Right renal cortex interstitium (tissue), 3 donors: ENCODE results near the gene BCAS3. TPM values are rescaled to one million over a fixed set of nuclear protein-coding genes. Genes with fewer than 3 reads are reported as not detected.

ENCODE experiments used
- DNase-seq, 3 donors: peaks; one replicate each; pipeline ENCODE4 v3.0.0-alpha.2; 2013; ENCODE audit warnings: low read depth in 3 of 3, low spot score in 2 of 3
- polyA plus RNA-seq, 3 donors: library from polyadenylated mRNA; unstranded; fragments of 120-200 nt; gene quantifications; one replicate each; pipeline ENCODE4 v1.2.1, GENCODE V29; 2013; ENCODE audit not compliant: insufficient read length in 3 of 3

The BCAS3 gene
- polyA plus RNA-seq, 3 donors = 27.6 to 28.5 (median 27.8) TPM

DNA sequence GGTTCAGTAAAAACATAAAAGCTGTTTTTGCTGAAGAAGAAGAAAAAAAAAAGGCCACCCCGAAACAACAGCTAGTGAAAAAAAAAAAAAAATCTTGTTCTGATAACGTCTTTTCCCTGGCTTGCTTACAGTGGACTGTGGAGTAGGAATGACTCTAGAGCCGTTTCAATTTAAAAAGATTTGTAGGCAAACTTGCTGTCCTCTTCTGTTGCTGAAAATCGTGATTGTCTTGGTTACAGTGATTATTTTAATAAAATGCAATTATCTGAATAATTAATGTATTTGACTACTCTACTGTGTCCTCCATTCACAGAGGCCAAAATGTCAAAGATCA is 531.4 kb downstream of the BCAS3 start:
- no peak for DNase-seq

DNA sequence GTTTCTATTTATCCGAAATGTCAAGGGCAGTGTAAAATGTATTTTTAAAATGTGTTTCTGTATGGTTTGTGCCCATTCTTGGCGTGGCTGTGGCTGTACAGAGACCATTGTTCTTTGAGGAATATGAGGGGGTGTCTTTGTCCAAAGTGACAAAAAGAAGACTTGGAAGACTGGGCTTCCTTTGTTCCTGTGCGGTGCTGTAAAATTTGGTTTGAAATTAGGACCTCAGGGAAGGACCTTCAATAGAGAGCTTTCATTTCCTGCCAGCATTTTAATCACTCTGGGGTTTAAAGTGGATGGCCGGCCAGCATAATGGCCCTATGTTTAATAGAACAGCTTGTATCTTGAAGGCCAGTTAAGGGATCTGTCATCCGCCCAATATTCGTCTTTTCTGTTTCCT is 531.9 kb downstream of the BCAS3 start:
- DNase-seq = no peak

DNA sequence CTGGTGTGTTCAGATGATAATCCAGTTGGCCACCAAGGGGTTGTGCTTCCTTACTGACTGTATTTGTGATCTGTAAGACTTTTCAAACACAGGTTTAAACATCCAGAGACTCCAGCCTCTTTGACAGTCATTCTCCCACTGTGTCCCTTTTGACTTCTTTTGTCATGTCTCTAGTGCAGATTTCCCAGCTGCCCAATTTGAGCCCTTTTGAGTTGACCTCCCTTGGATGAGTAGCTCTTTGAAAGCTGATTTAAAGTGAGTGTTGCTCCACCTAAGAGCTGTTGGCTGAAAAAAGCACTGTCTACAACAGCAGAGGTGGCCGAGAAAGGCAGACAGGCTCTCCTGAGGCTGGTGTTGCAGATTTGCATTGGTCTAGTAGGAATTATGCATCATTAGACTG is 533.6 kb downstream of the BCAS3 start:
- no peak for DNase-seq

DNA sequence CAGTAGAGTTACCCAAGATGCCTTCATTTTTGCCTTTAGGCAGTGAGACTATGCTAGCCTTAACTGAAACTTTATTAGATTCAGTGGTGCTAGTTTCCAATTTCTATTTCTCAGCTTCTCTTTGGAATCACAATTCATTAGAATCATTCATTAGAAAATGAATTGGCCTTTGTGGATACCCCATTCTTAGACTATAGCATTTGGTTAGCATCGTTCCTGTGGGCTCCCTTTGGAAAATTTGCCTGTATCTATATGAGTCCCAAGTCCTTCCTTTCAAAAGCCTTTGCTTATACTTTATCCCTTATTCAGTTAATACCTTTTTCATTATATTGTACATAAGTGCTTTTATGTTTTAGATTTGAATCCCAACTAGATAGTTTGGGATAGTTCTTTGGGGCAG is 535.0 kb downstream of the BCAS3 start:
- DNase-seq = no peak

DNA sequence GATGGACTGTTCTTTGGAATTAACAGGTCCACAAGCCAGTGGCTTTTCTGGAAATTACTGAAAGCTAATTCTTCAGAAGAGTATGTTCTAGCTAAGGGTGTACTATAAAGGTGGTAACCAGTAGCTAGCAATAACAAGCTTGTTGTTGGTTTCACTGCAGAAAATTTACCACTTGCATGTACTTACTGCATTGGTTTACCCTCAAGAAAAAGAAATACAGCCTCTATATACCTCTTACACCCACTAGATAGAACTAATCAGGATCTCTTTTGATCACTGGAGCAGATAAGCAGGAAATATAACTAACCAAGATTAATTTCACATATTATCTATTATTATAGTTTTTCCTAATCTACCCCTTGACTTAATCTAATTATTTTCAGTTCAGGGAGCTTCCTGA is 537.1 kb downstream of the BCAS3 start:
- no peak for DNase-seq

DNA sequence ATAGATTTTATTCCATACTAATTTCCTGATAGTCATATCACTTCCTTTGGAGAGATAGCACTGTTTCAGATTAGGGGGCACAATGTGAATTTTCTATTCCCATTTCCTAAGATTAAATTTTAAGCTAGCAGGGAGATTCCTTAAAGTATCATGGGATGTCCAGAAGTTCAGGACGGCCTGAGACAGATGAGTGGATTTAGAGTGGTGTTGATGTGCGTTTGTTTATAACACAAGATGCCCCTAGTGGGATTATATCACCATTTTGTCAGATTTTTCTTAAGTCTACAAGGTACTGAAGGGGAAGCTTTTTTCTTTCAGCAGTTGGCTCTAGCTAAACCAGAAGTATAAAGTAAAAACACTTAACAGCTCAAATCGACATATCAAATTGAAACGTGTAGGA is 538.4 kb downstream of the BCAS3 start:
- no peak for DNase-seq

DNA sequence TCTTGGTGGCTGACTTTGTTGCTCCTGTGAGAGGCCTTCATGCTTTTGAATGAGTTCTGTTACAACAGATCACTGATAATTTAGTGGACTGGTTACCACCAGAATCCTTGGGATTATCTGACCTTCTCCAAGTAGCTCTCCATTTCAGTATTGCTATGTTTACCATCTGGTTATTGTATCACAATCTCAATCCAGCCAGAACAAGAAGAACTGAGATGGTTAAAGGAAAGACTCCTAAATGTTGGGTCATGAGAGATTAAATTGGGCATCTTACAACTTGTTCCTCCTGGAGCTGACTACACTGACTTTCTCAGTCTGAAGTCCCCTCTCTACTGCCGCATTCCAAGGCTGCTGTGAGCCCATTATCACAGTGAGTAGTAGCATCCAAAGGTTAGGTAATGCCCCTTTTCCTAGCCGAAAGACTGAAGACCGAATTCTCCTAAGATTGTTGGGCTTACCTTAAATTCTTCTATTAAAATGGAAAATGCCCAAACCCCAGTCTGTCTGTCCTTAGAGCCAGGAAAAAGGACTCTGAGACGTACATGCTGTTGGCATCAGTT is 540.3 kb downstream of the BCAS3 start:
- no peak for DNase-seq

DNA sequence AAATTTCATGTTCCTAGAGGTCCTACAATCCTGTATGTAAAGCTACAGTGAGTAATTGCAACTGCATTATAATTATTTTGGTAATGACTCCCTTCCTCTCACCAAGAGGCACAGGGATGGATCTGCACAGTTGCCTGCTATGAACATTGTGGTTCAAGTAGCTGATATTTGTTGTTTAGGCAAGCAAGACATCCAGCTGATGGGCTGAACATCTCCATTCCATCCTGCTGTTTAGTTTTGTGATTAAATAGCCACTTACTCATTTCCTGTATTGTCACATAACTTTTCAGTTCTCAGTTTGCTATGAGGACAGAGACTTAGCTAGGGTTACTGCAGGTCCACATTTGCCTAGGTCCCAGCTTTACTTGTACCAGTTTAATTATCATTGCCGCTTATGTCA is 540.8 kb downstream of the BCAS3 start:
- DNase-seq = no peak

DNA sequence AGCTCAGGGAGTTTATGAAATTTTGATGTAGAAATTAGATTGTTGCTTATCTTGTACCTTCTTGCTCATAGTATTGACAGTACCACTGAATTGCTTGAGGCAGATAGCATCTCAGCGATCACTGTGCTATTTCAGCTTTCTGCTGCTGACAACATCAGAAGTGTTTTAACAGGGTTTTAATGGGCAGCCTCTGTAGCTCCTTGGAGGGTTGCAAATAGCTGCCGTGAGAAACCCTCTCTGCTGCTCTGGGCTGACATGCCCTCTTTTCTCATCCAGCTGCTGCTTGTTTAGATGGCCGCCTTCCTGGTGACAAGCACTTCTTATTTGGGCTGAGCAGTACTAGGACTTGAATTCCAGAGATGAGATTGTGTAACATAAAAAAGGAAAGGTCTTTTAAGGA is 541.8 kb downstream of the BCAS3 start:
- DNase-seq = no peak

DNA sequence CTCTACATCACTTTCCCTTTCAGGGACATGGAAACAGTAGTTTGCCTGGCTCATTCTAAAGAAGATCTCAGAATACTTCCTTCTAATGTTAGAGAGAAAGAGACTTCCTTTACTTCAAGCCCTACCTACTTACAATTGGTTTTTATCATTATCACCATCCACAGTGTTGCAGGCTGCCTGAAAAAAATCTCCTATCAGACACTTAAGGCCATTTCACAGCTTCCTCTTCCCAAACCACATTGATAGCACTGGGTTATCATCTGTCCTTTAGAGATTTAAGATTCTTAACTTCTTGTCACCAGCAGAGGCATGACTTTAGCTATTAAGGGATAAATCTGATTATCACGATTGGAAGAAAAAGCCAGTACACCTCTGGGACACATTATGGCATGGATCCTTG is 543.5 kb downstream of the BCAS3 start:
- DNase-seq = no peak

DNA sequence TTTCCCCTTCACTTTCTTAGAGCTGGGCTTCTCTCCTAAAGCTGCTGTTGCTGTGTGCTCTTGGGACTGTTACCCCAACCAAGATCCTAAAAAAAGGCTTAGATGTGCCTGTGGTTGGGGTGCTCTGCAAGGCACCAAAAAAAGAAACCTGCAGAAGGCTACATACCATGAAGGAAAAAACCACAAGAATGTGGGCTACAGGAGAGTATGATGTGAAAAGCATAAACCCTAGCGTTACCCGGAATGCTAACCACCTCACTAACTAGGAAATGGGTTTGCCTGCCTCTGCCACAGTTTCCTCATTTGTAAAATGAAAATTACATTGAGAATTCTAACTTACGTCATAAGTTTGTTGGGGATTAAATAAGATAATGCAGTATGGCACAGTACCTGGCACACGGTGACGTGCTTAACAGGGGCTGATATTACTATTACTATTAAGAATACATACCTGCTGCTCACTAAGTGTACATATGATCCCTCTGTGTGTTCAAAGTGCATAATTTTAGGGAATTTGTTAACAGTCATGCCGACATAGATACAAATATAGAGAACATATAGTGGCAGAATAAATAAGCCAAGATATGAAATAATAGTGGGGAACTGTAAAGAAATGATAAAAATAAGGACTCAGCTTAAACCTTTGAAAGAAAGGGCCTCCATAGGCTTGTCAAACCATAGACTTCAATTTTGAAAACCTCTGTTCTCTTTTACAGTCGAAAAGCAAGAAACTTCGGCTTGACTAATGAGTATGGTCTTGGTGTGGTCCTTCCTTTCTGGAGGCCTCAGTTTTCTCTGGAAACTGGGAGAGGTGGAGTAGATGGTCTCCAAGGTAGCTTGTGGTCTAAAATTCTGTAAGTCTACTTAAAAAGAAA is 544.2 kb downstream of the BCAS3 start:
- DNase-seq = no peak

DNA sequence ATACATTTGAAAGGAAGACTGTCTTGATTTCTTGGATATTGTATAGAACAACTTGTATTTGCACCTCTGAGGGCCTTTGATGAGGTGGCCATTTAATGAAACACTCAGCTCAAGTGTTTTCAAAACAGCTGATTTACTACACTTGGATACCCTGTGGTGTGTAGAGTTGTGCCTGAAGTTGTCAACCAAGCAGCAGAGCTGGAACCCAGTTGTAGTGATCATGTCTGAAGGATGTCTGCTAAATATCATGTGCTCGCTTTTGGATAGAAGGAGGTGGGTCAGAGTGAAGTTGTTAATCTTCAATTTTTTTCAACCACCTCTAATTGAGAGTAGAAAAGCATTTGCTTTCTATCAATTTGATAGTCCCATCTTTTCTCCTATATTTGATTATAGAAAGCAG is 546.1 kb downstream of the BCAS3 start:
- no peak for DNase-seq

DNA sequence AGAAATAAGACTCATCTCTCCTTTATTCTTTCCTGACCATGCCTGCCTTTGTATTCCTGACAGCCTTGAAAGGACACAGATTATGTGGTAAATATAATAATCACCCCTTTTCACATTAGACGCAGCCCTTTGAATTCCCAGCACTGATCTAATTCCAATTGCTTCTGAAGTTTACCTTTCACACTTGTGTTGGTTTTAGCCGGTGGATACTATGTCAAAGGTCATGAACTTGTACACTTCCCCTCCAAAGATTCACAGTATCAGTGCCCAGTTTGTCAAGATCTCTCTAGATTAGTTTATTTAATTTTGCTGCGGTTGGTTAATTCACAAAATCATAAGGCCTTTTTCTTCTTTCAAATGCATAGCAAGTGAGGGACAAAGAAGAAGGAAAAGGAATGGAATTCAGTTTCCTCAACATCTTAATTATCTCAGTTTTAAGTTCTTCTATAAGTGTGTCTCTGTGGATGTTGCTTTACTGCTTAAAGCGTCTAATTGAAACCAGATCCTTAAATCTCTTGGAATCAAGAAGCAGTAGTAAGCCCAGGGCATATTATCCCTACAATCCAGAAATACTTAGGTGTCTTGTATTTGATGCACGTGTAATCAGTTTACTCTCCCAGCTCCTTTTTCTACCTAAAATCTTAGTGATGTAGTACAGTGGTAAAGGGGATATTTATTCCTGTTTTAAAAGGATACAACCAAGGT is 547.7 kb downstream of the BCAS3 start:
- DNase-seq = no peak

DNA sequence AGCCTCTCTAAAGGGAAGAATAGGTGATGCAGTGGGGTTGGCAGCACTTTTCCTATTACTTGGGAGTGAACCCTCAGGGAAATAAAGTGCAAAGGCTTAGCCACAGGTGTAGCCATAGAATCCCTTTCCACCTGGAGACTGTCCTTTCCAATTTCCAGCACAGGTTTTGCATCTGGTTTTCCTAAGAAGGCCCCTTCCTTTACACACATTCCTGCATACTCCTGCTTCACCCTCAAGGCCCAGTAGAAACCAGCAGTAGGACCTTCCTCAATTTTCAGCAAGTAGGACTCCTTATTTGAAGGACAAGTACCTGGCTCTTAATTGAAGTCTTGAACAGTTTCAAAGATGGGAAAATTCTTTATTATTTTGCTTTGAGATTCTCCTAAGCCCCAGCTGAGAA is 550.2 kb downstream of the BCAS3 start:
- no peak for DNase-seq

DNA sequence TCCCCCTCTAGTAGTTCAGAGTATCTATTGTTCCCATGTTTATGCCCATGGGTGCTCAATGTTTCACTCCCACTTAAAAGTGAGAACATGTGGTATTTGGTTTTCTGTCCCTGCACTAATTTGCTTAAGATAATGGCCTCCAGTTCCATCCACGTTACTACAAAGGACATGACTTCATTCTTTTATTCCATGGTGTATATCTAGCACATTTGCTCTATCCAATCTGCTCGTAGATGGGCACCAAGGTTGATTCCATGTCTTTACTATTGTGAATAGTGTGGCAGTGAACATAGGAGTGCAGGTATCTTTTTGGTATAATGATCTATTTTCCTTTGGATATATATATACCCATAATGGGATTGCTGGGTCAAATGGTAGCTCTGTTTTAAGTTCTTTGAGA is 552.8 kb downstream of the BCAS3 start:
- no peak for DNase-seq

DNA sequence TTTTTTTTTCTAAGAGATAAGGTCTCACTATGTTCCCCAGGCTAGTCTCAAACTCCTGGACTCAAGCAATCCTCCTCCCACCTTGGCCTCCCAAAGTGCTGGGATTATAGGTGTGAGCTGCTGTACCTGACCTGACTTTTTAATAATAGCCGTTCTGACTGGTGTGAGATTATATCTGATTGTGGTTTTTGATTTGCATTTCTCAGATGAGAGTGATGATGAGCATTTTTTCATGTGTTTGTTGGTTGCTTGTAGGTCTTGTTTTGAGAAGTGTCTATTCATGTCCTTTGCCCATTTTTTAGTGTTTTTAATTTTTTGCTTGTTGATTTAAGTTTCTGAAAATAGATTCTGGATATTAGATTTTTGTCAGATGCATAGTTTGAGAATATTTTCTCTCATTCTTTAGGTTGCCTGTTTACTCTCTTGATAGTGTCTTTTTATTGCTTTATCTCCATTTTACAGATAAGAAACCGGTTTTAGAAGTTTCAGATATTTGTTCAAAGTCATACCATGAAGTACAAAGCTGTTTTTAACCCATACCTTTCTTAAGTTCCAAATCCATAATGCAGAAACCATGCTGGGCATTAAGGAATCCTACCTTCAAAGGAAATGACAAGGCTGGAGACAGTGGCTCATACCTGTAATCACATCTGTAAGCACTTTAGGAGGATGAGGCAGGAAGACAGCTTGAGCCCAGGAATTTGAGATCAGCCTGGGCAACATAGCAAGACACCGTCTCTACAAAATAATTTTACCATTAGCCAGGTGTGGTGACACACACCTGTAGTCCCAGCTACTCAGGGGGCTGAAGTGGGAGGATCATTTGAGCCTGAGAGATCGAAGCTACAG is 553.5 kb downstream of the BCAS3 start:
- DNase-seq = no peak

DNA sequence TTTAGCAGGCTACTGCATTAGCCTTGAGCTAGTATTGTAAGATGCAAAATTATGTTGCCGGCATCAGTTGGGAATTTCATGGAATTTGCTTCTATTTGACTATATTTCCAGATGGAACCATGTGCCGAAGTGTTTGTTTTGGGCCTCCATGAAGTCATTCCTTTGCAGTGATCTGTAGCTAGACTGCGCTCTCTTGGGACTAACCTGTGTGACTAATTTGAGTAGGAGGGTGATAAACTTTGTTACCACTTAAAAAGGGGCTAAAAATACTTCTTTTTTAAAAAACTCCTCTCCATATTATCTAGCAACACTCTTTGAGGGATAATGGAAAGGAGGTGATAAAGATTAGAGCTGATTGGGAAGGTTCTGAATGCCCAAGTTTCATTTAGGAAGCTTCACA is 555.2 kb downstream of the BCAS3 start:
- no peak for DNase-seq

DNA sequence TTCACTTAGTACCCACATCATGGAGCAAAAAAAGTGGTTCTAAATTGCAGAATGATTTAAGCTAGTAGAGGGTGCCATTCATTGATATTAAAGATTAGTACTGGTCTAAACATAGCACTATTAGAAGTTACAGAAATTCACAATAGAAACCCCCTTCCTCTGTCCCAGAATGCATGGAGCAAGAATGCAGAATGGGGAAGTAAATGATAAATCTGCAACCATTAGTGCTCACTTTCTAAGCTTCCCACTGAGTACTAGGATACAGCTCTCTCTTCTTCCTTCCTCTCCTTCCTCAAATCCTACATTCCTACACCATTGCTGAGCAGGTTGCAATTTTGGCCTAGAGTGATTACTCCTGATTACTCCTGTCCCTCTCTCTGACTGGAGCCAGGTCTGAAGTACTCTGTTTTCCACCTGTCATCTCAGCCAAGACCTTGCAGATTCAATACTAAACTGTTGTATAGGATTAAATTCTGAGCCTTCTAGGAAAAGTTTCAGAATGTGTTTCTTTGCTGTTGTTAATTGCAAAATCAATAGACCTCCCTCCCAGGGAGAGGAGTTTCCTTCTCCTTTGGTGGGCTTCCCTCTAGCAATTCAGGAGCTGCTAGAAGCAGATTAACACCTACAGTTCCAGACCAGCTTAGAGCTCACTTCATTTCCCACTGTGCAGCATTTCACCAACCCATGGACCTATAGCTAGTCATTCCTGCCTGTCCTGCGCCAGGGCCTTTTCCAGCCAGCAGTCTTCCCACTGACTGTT is 556.5 kb downstream of the BCAS3 start:
- DNase-seq = no peak

DNA sequence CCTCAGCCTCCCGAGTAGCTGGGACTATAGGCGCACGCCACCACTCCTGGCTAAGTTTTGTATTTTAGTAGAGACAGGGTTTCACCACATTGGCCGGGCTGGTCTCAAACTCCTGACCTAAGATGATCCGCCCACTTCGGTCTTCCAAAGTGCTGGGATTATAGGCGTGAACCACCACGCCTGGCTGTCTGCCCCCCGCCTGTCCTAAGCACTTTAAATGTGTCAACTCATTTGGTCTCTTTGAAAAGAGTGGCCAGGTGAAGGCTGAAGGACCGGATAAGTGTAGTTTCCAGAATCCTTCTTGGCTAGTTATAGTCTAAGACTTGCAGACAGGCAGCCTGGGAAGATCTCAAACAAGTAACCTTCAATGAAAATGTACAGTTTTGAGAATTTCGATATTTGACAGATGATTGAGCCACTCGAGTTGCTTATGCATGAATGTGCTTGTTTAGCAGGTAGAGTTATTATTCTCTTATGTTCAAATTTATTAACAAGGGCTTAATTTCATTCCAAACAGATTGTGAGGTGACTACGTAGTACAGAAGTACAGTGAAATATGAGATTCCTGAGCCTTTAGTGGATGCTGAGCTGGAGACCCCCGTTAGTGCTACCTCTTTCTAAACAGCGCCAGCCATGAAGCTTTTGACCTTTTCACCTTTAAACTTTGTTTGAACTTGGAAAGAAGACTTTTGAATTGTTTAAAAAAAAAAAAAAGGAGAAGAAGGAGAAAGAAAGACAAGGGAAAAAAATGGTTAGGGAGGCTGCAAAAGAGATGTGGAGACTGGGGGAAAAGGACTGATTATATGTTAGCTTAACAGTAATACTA is 557.6 kb downstream of the BCAS3 start:
- no peak for DNase-seq

DNA sequence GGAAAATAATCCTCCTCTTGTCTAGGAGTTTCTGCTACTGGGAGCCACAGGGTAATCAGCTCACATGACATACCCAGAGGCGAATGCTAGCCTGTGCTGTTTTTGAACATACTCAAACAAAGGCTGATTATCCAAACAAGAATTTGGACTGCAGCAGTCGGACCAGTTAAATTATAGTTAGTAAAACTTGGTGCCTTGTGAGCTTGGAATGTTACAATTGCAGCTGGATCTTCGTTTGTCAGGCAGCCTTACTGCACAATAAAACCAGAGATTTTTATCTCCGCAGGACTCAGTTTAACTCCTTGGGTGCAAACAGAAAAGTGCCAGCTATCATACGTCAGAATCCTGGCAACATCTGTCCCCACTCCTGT is 558.2 kb downstream of the BCAS3 start:
- DNase-seq = no peak
